Left hindlimb (tissue), 1 donor: ENCODE data around the gene F5.

Experiments
- DNase-seq: peaks from one replicate; pipeline ENCODE4 v3.0.0-alpha.2; 2018

The F5 gene

DNA sequence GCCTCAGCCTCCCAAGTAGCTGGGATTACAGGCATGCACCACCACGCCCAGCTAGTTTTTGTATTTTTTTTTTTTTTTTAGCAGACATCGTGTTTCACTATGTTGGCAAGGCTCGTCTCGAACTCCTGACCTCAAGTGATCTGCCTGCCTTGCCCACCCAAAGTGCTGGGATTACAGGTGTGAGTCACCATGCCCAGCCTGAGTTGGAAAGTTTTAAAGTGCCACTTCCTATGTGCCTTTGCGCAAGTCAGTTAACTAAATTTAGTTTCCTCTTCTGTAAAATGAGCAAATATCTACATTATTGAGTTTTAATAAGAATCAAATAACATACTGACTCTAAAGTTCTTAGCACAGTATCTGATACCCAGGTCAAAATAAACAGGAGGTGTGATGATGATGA is 112.9 kb downstream of the F5 start:
- no peak for DNase-seq

DNA sequence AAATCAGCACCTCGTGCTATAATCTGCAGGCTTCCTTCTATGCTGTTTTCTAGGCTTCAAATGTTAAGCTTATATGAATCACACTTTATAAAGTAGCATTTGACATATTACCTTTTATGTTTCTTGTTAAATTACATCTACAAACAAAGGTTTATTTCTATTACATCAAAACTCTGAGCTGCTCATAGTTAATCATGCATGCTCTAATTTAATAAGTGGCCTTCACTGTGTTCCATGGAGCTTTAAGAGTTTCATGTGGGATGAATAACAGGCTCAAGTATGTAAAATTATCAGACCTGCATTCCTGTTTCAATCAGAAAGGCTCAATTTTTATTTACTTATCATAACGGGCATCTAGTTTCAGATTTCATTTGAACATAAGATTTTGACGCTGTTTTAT is 113.5 kb downstream of the F5 start:
- no peak for DNase-seq

DNA sequence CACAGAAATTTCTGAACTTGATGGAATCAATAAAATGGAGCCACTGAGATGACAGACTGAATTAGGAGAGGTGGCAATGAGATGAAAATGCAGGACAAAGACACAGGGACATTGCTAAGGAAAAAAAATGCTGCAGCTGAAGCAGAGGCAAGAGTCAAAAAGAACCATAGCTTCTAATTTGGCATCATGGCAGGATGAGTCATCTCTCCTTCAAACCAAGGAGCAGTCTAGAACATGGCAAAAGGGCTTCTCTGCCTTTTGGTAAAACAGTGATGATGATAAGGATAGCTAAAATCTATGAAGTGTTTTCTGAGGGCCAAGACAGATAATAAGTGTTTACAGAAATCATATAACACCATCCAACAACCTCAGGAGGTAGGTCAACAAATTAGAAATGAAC is 117.3 kb downstream of the F5 start:
- no peak for DNase-seq

DNA sequence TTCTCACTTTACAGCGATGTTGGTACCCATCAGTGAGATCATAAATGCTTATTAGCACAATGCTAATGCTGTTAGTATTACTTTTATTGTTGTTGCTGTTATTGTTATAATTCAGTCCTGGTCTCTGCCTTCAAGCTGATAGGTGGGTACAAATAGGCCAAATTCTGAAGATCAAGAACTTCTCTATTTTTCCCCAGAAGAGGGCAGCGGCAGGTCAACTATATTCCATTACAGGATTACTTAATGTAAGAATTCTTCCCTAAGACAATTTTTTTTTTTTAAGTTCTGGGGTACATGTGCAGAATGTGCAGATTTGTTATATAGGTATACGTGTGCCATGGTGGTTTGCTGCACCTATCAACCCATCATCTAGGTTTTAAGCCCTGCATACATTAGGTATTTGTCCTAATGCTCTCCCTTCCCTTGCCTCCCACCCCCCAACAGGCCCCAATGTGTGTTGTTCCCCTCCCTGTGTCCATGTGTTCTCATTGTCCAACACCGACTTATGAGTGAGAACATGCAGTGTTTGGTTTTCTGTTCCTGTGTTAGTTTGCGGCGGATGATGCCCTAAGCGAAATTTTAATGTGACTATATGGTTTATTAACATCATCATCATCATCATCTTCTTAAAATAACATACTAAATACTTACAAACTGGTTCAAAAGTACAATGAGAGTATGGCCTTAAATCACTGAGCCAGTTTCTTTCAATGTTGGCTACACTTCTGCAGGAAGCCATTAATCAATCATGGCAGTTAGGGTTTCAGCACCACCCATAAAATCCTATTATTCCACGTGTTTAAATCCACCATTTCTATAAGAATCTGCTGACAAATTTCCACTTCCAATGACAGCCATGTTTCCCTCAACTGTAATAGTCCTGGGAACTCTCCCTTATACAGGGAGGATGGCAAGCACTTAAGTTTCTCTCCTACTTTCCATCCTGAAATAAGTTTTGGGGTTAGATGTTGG is 119.7 kb downstream of the F5 start:
- no peak for DNase-seq

GRCh38 chr1:169465281-169465680 is 121.0 kb downstream of the F5 start:
- no peak for DNase-seq
